Activated CD8-positive, alpha-beta T cell treated with anti-CD3 and anti-CD28 coated beads, Interleukin-2, amount 10 ng/mL, durations not matched to agents 7 days and 5 days (primary cell): ENCODE results near the gene STK32B. TPM values are rescaled to one million over a fixed set of nuclear protein-coding genes. Genes with fewer than 3 reads are reported as not detected.

ENCODE experiments used
- ATAC-seq: fragments of 150-1000 bp; cut with Tn5 transposase; one replicate; pipeline ENCODE4 v1.10.0; 2021; ENCODE audit warnings: moderate library complexity
- CTCF ChIA-PET: fragments of 350-600 bp; sonication (Branson Sonifier 250); formaldehyde crosslinking; loops from one replicate; lab custom pipeline; 2021; ENCODE audit warnings: antibody characterized with exemption; lab: Charles Lee
- POLR2A ChIA-PET: fragments of 350-600 bp; sonication (Branson Sonifier 250); formaldehyde crosslinking; loops from one replicate; lab custom pipeline; 2021; ENCODE audit warnings: antibody characterized with exemption; lab: Charles Lee
- DNase-seq: peaks from one replicate; pipeline ENCODE4 v3.0.0-alpha.2; 2020
- H3K27ac Mint-ChIP-seq: one replicate; pipeline ENCODE4 v1.8.0; 2021; ENCODE audit warnings: mild to moderate bottlenecking, mixed read lengths
- H3K27me3 Mint-ChIP-seq: one replicate; pipeline ENCODE4 v1.8.0; 2021; ENCODE audit warnings: low read depth, mixed read lengths
- H3K36me3 Mint-ChIP-seq: one replicate; pipeline ENCODE4 v1.8.0; 2021; ENCODE audit warnings: low read depth, mixed read lengths
- H3K4me1 Mint-ChIP-seq: one replicate; pipeline ENCODE4 v1.8.0; 2021; ENCODE audit warnings: low read depth, mixed read lengths
- H3K4me3 Mint-ChIP-seq: one replicate; pipeline ENCODE4 v1.8.0; 2021; ENCODE audit warnings: mild to moderate bottlenecking, mixed read lengths
- H3K9me3 Mint-ChIP-seq: one replicate; pipeline ENCODE4 v1.8.0; 2022; ENCODE audit warnings: mixed read lengths; ENCODE audit not compliant: insufficient read depth
- total RNA-seq, 2 experiments: library from RNA; stranded (reverse); gene quantifications; one replicate each; pipeline ENCODE4 v1.2.3, GENCODE V29; 2021

STK32B gene
- total RNA-seq, 2 experiments from 2014 or later: not detected

DNA sequence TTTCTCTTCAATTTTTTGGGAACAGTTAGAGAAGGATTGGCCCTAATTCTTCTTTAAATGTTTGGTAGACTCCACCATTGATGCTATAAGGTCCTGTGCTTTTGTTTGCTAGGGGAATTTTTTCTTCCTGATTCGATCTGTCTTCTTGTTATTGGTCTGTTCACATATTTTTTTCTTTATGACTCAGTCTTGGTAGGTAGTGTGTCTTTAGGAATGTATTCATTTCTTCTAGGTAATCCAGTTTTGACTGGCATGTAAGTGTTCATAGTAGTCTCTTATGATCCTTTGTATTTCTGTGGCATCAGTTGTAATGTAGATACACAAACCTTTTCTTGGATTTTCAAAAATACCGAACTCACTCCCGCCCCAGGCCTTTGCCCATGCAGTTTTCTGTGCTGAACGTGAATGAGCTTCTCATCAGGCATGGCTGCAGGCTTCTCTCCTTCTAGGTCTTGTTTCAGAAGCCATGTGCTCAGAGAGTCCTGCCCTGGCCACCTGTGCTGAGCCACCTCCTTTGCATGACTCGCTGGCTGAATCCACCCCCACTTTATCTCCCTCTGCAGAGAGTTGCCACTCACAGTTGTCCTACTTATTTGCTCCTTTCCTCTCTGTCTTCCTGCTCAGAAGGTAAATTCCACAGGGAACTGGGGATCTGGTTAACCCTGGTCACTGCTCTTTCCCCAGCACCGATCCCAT lies 67.0 kb downstream of the STK32B start:
- ATAC-seq: no peak
- H3K4me3 Mint-ChIP-seq: no peak overlapping the region
- no peak overlapping the region for H3K27ac Mint-ChIP-seq
- H3K9me3 Mint-ChIP-seq: no peaks in the 10 kb centered on the region
- DNase-seq: no peak
- CTCF ChIA-PET: no interaction called here
- H3K4me1 Mint-ChIP-seq: no peaks in the 10 kb centered on the region
- no peaks in the 10 kb centered on the region for H3K36me3 Mint-ChIP-seq
- no peaks in the 10 kb centered on the region for H3K27me3 Mint-ChIP-seq
- POLR2A ChIA-PET: no interaction called here

DNA sequence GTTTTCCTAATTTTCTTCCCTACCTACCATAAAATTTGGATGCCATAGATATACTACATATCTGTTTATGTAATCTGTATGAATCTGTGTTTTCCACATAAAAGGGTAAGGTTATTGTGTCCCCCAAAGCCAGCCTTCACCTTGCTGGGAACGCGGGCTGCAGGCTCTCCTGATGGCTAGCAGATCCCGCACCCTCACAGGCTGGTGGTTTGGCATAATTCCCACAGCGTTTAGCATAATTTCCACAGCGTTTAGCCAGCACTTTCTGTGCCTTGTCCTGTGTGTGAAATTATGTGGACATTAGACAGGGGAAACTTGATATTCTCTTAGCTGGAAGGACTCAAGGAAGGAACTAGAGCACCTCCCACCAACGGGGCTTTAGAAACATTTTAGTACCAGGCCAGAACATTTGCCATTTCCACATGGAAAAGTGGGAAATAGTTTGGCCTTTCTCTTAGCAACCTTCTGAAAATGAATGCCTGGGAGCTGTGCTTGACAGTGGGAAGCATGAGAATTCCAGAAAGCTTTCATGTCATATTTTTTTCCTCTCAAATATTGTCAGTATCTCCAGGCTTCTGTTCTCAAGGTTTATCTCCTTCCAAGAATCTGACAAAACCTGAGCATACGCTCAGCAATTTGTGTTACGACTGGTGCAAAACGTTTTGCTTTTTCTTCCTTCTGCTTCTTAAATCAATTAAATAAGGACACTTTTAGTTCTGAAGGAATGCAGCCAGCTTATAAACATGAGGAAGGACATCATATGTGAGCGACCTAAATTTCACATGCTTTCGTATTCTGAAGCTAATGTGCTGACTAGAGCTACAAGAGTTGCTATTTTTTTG lies 67.9 kb downstream of the STK32B start:
- H3K27me3 Mint-ChIP-seq: no peaks in the 10 kb centered on the region
- no peaks in the 10 kb centered on the region for H3K4me1 Mint-ChIP-seq
- ATAC-seq (no peak), DNase-seq (no peak)
- ChIA-PET CTCF (no interaction called here), POLR2A (no interaction called here)
- no peaks in the 10 kb centered on the region for H3K36me3 Mint-ChIP-seq
- no peak overlapping the region for H3K27ac Mint-ChIP-seq
- no peaks in the 10 kb centered on the region for H3K9me3 Mint-ChIP-seq
- H3K4me3 Mint-ChIP-seq: no peak overlapping the region

DNA sequence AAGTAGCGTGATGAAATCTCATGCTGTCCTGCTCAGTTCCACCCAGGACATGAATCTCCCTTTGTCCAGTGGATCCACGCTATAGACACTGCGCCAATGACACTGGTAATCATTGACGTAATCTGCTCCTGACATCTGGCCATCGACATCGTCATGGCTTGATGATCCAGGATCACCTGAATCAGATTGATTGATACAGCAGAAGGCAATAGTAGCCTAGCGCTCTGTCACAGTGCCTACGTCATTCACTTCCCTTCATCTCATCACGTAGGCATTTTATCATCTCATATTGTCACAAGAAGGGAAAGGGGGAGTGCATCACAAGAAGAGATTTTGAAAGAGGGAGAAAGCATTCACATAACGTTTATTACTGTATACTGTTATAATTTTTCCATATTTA lies 68.8 kb downstream of the STK32B start:
- no peak overlapping the region for H3K4me3 Mint-ChIP-seq
- CTCF ChIA-PET: no interaction called here
- H3K36me3 Mint-ChIP-seq: no peaks in the 10 kb centered on the region
- no peak overlapping the region for H3K27ac Mint-ChIP-seq
- POLR2A ChIA-PET: no interaction called here
- no peak for DNase-seq
- ATAC-seq: no peak
- no peaks in the 10 kb centered on the region for H3K9me3 Mint-ChIP-seq
- no peaks in the 10 kb centered on the region for H3K4me1 Mint-ChIP-seq
- no peaks in the 10 kb centered on the region for H3K27me3 Mint-ChIP-seq

DNA sequence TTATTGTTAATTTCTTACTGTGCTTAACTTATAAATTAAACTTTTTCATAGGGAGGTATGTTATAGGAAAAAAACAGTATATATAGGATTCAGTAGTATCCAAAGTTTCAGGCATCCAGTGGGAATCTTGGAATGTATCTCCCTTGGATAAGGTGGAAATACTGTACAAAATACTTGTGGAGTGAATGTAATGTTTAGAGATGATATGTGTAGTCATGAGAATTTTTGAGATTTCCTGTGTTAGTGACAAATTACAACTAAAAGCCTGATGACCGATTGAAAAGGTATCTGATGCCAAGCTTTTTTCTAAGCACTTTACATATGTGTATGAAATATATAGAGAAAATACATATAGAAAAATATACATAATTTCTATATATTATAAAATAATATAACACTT lies 69.2 kb downstream of the STK32B start:
- POLR2A ChIA-PET: no interaction called here
- H3K4me3 Mint-ChIP-seq: no peak overlapping the region

DNA sequence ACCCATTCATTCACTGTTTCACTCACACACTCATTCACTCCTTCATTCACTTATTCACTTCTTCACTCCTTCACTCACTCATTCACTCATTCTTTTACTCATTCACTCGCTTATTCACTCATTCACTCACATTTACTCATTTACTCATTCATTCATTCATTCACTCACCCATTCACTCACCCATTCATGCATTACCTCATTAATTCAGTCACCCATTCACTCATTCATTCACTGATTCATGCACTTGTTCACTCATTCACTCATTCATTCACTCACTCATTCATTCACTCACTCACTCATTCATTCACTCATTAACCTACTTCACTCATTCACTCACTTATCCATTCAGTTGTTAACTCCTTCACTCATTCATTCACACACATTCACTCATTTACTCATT lies 70.8 kb downstream of the STK32B start:
- ChIA-PET POLR2A (no interaction called here), CTCF (no interaction called here)
- no peaks in the 10 kb centered on the region for H3K9me3 Mint-ChIP-seq
- no peaks in the 10 kb centered on the region for H3K4me1 Mint-ChIP-seq
- H3K4me3 Mint-ChIP-seq: no peak overlapping the region
- ATAC-seq (no peak), DNase-seq (no peak)
- H3K27ac Mint-ChIP-seq: no peak overlapping the region
- H3K36me3 Mint-ChIP-seq: no peaks in the 10 kb centered on the region
- H3K27me3 Mint-ChIP-seq: no peaks in the 10 kb centered on the region

More for the DNA sequence above, 69.2 kb downstream of the STK32B start:
- no peaks in the 10 kb centered on the region for H3K36me3 Mint-ChIP-seq
- CTCF ChIA-PET: no interaction called here
- DNase-seq (no peak), ATAC-seq (no peak)
- H3K27me3 Mint-ChIP-seq: no peaks in the 10 kb centered on the region
- no peaks in the 10 kb centered on the region for H3K4me1 Mint-ChIP-seq
- no peak overlapping the region for H3K27ac Mint-ChIP-seq
- H3K9me3 Mint-ChIP-seq: no peaks in the 10 kb centered on the region

DNA sequence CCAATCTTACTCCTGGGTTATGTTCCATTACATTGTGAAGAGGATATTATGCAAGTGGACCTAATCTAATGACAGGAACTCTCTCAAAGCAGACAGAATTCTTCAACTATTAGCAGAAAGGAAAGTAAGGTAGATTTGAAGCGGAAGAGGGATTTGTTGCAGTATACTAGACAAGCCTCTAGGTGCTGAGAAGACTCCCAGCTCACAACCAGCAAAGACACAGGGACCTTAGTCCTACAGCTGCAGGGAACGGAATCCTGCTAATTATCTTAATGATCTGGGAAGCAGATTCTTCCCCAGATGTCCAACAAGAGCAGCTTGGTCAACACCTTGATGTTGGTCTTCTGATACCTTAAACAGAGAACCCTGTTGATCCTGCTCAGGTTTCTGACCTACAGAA lies 73.6 kb downstream of the STK32B start:
- Mint-ChIP-seq H3K27ac (no peak overlapping the region), H3K9me3 (no peaks in the 10 kb centered on the region), H3K36me3 (no peaks in the 10 kb centered on the region), H3K4me1 (no peaks in the 10 kb centered on the region), H3K27me3 (no peaks in the 10 kb centered on the region), H3K4me3 (no peak overlapping the region)
- DNase-seq (no peak), ATAC-seq (no peak)
- ChIA-PET CTCF (no interaction called here), POLR2A (no interaction called here)

DNA sequence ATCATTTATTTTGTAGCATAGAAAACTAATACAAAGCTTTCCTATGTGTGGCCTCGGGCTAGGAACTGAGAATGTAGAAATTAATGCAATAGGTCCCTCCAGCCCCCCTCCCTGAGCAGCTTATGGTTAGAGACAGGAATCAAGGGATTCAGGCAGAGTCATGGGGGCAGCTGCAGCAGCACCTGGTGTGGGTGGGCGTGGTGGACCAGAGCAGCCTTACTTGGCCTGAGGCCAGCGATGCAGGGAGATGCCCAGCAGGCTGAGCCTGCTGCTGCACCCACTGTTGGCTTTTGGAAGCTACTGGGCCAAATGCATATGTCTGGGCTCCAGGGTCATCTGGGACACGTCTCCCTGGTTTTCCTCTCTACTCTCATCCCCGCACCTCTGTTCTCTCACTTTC lies 74.0 kb downstream of the STK32B start:
- H3K27ac Mint-ChIP-seq: no peak overlapping the region
- POLR2A ChIA-PET: no interaction called here
- ATAC-seq: no peak
- H3K4me3 Mint-ChIP-seq: no peak overlapping the region
- DNase-seq: no peak
- H3K9me3 Mint-ChIP-seq: no peaks in the 10 kb centered on the region
- CTCF ChIA-PET: no interaction called here
- no peaks in the 10 kb centered on the region for H3K27me3 Mint-ChIP-seq
- no peaks in the 10 kb centered on the region for H3K36me3 Mint-ChIP-seq
- H3K4me1 Mint-ChIP-seq: no peaks in the 10 kb centered on the region

DNA sequence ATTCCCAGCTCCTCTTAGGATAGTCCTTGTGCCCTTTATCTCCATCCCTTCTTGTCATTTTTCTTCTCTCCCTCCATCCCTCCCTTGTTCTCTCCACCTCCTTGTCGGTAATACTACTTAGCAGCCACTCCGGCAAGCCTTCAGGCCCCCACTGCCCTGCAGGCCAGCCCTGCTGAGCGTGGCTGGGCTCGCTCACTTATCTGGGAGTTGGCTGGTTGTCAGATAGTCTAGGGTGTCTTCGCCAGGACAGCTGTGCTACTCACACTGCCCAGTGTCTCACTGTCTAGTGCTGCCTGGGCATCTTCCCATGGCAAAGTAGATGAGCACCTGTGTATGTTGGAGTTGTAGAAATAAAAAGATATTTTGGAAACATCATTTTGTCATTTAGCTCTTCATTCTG lies 75.0 kb downstream of the STK32B start:
- no peak for ATAC-seq
- Mint-ChIP-seq H3K27ac (no peak overlapping the region), H3K27me3 (no peaks in the 10 kb centered on the region), H3K9me3 (no peaks in the 10 kb centered on the region), H3K4me1 (no peaks in the 10 kb centered on the region), H3K36me3 (no peaks in the 10 kb centered on the region), H3K4me3 (no peak overlapping the region)
- DNase-seq: no peak
- ChIA-PET CTCF (no interaction called here), POLR2A (interaction anchor here (0.6 kb wide), 1 partner anchor 93 kb away, joined by 3 read pairs; no protein-coding TSS in a partner anchor)

DNA sequence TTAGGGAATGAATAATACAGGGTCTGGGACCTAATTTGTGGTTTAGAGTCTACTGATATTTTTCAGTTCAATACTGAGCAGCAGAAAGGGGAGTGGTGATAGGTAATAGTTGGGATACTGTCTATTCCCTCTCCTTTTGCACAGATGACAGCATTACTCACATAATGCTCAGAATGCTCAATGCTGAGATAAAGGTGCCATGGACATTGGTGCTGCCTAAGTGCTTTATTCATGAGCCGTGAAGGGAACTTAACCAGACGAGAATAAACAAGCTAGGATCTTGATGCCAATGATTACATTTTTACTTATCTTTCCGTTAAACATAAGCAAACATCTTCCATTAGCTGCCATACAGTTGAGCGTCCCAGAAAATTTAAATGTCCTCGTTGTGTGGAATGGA lies 75.6 kb downstream of the STK32B start:
- ATAC-seq: no peak
- no peaks in the 10 kb centered on the region for H3K27me3 Mint-ChIP-seq
- H3K27ac Mint-ChIP-seq: no peak overlapping the region
- H3K36me3 Mint-ChIP-seq: no peaks in the 10 kb centered on the region
- H3K4me3 Mint-ChIP-seq: no peak overlapping the region
- ChIA-PET POLR2A (interaction anchor here (0.6 kb wide), 1 partner anchor 92 kb away, joined by 3 read pairs; no protein-coding TSS in a partner anchor), CTCF (no interaction called here)
- no peaks in the 10 kb centered on the region for H3K9me3 Mint-ChIP-seq
- DNase-seq: no peak
- no peaks in the 10 kb centered on the region for H3K4me1 Mint-ChIP-seq

DNA sequence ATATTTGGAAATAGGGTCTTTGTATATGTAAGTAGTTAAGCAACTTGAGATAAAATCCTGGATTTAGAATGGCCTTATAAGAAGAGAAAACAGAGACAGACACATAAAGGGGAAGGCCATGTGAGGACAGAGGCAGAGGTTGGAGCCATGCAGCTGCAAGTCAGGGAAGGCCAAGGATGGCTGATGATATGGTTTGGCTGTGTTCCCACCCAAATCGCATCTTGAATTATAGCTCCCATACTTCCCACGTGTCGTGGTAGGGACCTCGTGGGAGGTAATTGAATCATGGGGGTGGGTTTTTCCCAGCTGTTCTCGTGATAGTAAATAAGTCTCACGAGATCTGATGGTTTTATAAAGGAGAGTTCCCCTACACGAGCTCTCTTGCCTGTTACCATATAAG lies 76.3 kb downstream of the STK32B start:
- ChIA-PET POLR2A (no interaction called here), CTCF (no interaction called here)
- Mint-ChIP-seq H3K27me3 (no peaks in the 10 kb centered on the region), H3K27ac (no peak overlapping the region), H3K9me3 (no peaks in the 10 kb centered on the region), H3K36me3 (no peaks in the 10 kb centered on the region), H3K4me3 (no peak overlapping the region), H3K4me1 (no peaks in the 10 kb centered on the region)
- ATAC-seq (no peak), DNase-seq (no peak)

DNA sequence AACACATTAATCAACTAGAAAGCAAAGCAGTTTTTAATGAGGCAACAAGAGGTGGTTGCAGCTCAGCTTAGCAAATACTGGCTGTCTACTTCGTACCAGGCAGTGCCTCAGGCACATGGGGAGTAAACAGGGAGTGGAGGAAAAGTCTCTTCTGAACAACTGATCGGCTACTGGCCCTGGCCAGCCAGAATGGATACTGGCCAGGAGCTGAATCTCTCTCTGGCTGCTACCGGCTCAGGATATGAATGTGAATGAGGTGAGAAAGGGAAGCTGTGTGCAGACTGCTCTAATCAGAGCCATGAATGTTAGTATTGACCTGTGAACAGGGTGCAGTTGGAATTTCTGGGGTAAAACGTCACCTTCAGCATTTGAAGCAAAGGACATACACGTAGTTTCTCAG lies 77.3 kb downstream of the STK32B start:
- CTCF ChIA-PET: no interaction called here
- no peaks in the 10 kb centered on the region for H3K36me3 Mint-ChIP-seq
- ATAC-seq (no peak), DNase-seq (no peak)
- H3K4me1 Mint-ChIP-seq: no peaks in the 10 kb centered on the region
- POLR2A ChIA-PET: no interaction called here
- H3K27me3 Mint-ChIP-seq: no peaks in the 10 kb centered on the region
- no peak overlapping the region for H3K4me3 Mint-ChIP-seq
- H3K27ac Mint-ChIP-seq: no peak overlapping the region
- H3K9me3 Mint-ChIP-seq: no peaks in the 10 kb centered on the region

DNA sequence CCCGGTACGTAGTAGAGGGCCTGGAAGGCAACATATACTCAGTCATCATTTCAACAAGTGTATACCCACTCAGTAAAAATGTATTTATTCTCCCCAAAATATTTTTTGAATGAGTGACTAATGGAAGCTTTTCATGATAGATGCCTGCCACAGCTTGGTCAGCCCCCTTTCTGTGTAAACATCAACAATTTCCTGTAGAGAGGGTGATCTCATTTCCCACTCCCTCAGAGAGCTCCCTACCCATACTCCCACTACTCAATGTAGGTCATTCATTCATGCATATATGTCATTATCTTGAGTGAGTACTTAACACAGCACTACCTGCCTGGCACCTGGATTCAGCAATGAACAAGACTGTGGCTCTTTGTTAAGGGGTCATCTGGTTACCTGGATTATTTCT lies 81.9 kb downstream of the STK32B start:
- H3K27ac Mint-ChIP-seq: no peak overlapping the region
- H3K36me3 Mint-ChIP-seq: no peaks in the 10 kb centered on the region

More for the DNA sequence above, 81.9 kb downstream of the STK32B start:
- ATAC-seq: no peak
- no peak for DNase-seq
- H3K4me3 Mint-ChIP-seq: no peak overlapping the region
- H3K9me3 Mint-ChIP-seq: no peaks in the 10 kb centered on the region
- no peaks in the 10 kb centered on the region for H3K27me3 Mint-ChIP-seq
- POLR2A ChIA-PET: no interaction called here
- CTCF ChIA-PET: no interaction called here
- H3K4me1 Mint-ChIP-seq: no peaks in the 10 kb centered on the region
